GM18498 (cell line): ENCODE data around the gene GRIN2D.

ENCODE experiments used
- ATAC-seq: cut with Tn5 transposase; IDR thresholded peaks from one replicate; pipeline ENCODE4 v1.9.1; 2021; ENCODE audit warnings: mild to moderate bottlenecking, moderate library complexity; ENCODE audit not compliant: unreplicated experiment

The GRIN2D gene

GRCh38 chr19:48393559-48394330 lies at the start of gene GRIN2D:
Gene GRIN2D (plus strand): TSS chr19:48393668. CDS start chr19:48398393, 4,725 bp downstream.
- ATAC-seq, result no peak

GRCh38 chr19:48344892-48345291 lies 48.6 kb upstream of the GRIN2D start:
- ATAC-seq, result no peak

GRCh38 chr19:48346191-48346590 lies 47.3 kb upstream of the GRIN2D start:
- ATAC-seq, result no peak

- no peak for ATAC-seq
Measured at GRCh38 chr19:48348045-48348444, 45.4 kb upstream of the GRIN2D start.

- no peak for ATAC-seq
Measured at GRCh38 chr19:48348737-48349136, 44.7 kb upstream of the GRIN2D start.

GRCh38 chr19:48350856-48351255 lies 42.6 kb upstream of the GRIN2D start:
- ATAC-seq, result no peak

- ATAC-seq, result no peak
Measured at GRCh38 chr19:48351341-48351752, 42.1 kb upstream of the GRIN2D start.

- no peak for ATAC-seq
Measured at GRCh38 chr19:48353677-48354076, 39.8 kb upstream of the GRIN2D start.

- ATAC-seq, result no peak
Measured at GRCh38 chr19:48354332-48354992, 39.0 kb upstream of the GRIN2D start.

GRCh38 chr19:48355365-48355954 lies 38.0 kb upstream of the GRIN2D start:
- ATAC-seq, result no peak

- ATAC-seq, result no peak
Measured at GRCh38 chr19:48359123-48359522, 34.3 kb upstream of the GRIN2D start.

- no peak for ATAC-seq
Measured at GRCh38 chr19:48361912-48362311, 31.6 kb upstream of the GRIN2D start.

- peak; percentile 59 for ATAC-seq
Measured at GRCh38 chr19:48362716-48363499, 30.6 kb upstream of the GRIN2D start.

- ATAC-seq, result peak; percentile 16
Measured at GRCh38 chr19:48363500-48363809, 30.0 kb upstream of the GRIN2D start.

GRCh38 chr19:48363810-48364597 lies 29.5 kb upstream of the GRIN2D start, which contains the start of the genes SYNGR4 and TMEM143:
Gene SYNGR4 (plus strand): TSS chr19:48364367. CDS start chr19:48365843, 1,476 bp downstream.
Gene TMEM143 (minus strand): TSS chr19:48363940. CDS start chr19:48363920, 20 bp downstream.
- peak; percentile 84 for ATAC-seq

GRCh38 chr19:48364598-48365348 lies 28.7 kb upstream of the GRIN2D start:
- no peak for ATAC-seq

- no peak for ATAC-seq
Measured at GRCh38 chr19:48365602-48366001, 27.9 kb upstream of the GRIN2D start.

GRCh38 chr19:48367855-48368254 lies 25.6 kb upstream of the GRIN2D start:
- no peak for ATAC-seq

GRCh38 chr19:48368936-48369335 lies 24.5 kb upstream of the GRIN2D start:
- ATAC-seq, result no peak

GRCh38 chr19:48370955-48371354 lies 22.5 kb upstream of the GRIN2D start:
- ATAC-seq, result no peak
